ENCODE measurements around the gene SDF2L1.

Gene SDF2L1

DNA sequence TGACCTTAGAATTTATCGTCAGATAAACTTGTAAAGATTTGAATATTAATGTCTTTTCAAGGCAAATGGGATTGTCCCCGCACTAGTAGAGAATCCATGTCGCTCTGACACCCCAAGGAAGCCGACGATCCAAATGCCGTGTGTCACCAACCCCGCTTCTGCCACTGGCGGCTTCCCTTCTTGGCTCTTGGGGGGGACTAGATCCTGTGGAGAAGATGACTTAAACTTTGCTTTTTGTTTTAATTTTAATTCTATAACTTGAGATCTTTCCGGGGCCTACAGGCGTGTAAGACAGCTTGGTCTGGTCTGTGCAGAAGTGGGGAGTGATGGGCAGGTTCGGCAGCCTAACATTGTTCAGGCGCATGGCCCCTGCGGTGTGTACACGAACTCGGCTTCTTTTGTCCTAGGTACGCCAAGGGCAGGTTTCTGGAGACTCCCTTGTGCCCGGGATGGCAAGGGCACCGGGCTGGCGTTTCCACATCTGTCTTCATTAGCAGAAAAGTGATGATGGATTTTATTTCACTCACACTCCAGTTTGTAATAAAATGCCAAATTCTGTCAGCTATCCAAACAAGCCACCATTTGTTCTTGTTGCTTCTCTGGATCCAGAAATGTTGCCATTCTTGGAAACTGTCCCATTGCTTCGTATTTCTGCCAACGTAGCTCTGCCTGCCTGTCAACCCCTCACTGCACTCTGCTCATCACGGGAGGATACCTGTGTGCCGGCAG is 19.0 kb upstream of the SDF2L1 start:
- no peak overlapping the region for H3K27ac ChIP-seq (ENCODE audit: low read depth, low read length)
- no peaks in the 10 kb centered on the region for H3K4me1 ChIP-seq (ENCODE audit: control insufficient read depth, insufficient read depth, low read length, unreplicated experiment)
- no peak overlapping the region for H2AFZ ChIP-seq (ENCODE audit: low read length, unreplicated experiment)
- no peaks in the 10 kb centered on the region for H3K36me3 ChIP-seq (ENCODE audit: insufficient read depth, low read length)
- H3K27me3 ChIP-seq (ENCODE audit: insufficient read depth, low read length), result no peaks in the 10 kb centered on the region
- no peak overlapping the region for H3K4me3 ChIP-seq (ENCODE audit: low read depth, low read length)
- peaks cover 24% of the 10 kb centered on the region for H3K79me2 ChIP-seq (ENCODE audit: control insufficient read depth, insufficient read depth, low read length, unreplicated experiment)

GRCh38 chr22:21623648-21623970 is 18.5 kb upstream of the SDF2L1 start:
- no peaks in the 10 kb centered on the region for H3K4me1 ChIP-seq (ENCODE audit: control insufficient read depth, insufficient read depth, low read length, unreplicated experiment)
- H3K27me3 ChIP-seq (ENCODE audit: insufficient read depth, low read length), result no peaks in the 10 kb centered on the region
- H3K79me2 ChIP-seq (ENCODE audit: control insufficient read depth, insufficient read depth, low read length, unreplicated experiment), result peaks cover 29% of the 10 kb centered on the region
- H2AFZ ChIP-seq (ENCODE audit: low read length, unreplicated experiment), result no peak overlapping the region
- H3K36me3 ChIP-seq (ENCODE audit: insufficient read depth, low read length), result no peaks in the 10 kb centered on the region
- H3K4me3 ChIP-seq (ENCODE audit: low read depth, low read length), result no peak overlapping the region
- H3K27ac ChIP-seq (ENCODE audit: low read depth, low read length), result no peak overlapping the region

- Histone ChIP-seq H3K27ac (ENCODE audit: low read depth, low read length) (no peak overlapping the region), H2AFZ (ENCODE audit: low read length, unreplicated experiment) (no peak overlapping the region), H3K4me3 (ENCODE audit: low read depth, low read length) (no peak overlapping the region), H3K36me3 (ENCODE audit: insufficient read depth, low read length) (no peaks in the 10 kb centered on the region), H3K27me3 (ENCODE audit: insufficient read depth, low read length) (no peaks in the 10 kb centered on the region), H3K79me2 (ENCODE audit: control insufficient read depth, insufficient read depth, low read length, unreplicated experiment) (peaks cover 29% of the 10 kb centered on the region), H3K4me1 (ENCODE audit: control insufficient read depth, insufficient read depth, low read length, unreplicated experiment) (no peaks in the 10 kb centered on the region)
Measured at GRCh38 chr22:21624120-21624879, 17.8 kb upstream of the SDF2L1 start.

DNA sequence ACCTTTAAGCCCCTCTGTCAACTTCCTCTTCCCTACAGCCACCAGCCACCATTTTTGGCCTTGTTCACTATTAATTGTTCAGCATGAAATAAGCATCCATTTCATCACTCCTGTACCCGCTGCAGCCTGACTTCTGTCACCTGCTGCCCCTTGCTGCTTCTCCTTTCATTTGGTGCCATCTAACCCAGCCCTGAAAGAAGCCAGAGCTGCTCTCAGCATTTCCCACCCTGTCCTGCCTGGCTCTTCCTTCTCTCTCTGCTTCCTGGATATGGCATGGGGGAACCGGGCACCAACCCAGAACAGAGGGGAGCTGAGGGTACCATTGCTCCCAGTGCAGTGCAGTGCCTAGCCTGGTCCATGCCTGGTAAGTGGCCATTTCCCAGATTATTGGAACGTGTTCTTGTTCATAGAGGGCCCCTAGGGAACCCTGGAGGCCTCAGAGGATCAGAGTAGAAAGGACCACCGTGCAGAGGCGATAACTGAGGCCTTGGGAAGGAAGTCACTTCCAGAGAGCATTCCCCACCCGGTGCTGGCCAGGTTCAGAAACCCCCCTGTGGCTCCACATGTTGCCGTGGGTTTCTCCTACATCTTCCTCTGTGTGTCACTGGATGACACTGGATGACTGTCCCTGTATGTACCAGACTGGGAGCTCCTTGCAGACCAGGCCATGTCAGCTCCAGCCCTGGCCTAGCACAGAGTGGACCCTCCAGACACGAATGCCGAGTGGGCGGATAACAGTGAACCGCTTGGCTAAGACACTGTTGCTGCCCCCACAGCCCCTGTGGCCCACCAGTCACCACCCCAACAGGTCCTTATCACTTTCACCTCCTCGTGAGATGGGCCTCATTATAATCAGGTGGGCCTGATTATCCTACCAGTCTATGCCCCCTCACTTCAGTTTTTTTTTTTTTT is 17.0 kb upstream of the SDF2L1 start:
- no peak overlapping the region for H3K27ac ChIP-seq (ENCODE audit: low read depth, low read length)
- H3K4me3 ChIP-seq (ENCODE audit: low read depth, low read length), result no peak overlapping the region
- H3K79me2 ChIP-seq (ENCODE audit: control insufficient read depth, insufficient read depth, low read length, unreplicated experiment), result peaks cover 26% of the 10 kb centered on the region
- H2AFZ ChIP-seq (ENCODE audit: low read length, unreplicated experiment), result no peak overlapping the region
- no peaks in the 10 kb centered on the region for H3K4me1 ChIP-seq (ENCODE audit: control insufficient read depth, insufficient read depth, low read length, unreplicated experiment)
- H3K36me3 ChIP-seq (ENCODE audit: insufficient read depth, low read length), result no peaks in the 10 kb centered on the region
- no peaks in the 10 kb centered on the region for H3K27me3 ChIP-seq (ENCODE audit: insufficient read depth, low read length)

- H3K4me1 ChIP-seq (ENCODE audit: control insufficient read depth, insufficient read depth, low read length, unreplicated experiment), result no peaks in the 10 kb centered on the region
- no peaks in the 10 kb centered on the region for H3K36me3 ChIP-seq (ENCODE audit: insufficient read depth, low read length)
- no peaks in the 10 kb centered on the region for H3K27me3 ChIP-seq (ENCODE audit: insufficient read depth, low read length)
- H3K27ac ChIP-seq (ENCODE audit: low read depth, low read length), result no peak overlapping the region
- H3K4me3 ChIP-seq (ENCODE audit: low read depth, low read length), result no peak overlapping the region
- H2AFZ ChIP-seq (ENCODE audit: low read length, unreplicated experiment), result no peak overlapping the region
- peaks cover 24% of the 10 kb centered on the region for H3K79me2 ChIP-seq (ENCODE audit: control insufficient read depth, insufficient read depth, low read length, unreplicated experiment)
Measured at GRCh38 chr22:21626073-21626734, 15.9 kb upstream of the SDF2L1 start.

DNA sequence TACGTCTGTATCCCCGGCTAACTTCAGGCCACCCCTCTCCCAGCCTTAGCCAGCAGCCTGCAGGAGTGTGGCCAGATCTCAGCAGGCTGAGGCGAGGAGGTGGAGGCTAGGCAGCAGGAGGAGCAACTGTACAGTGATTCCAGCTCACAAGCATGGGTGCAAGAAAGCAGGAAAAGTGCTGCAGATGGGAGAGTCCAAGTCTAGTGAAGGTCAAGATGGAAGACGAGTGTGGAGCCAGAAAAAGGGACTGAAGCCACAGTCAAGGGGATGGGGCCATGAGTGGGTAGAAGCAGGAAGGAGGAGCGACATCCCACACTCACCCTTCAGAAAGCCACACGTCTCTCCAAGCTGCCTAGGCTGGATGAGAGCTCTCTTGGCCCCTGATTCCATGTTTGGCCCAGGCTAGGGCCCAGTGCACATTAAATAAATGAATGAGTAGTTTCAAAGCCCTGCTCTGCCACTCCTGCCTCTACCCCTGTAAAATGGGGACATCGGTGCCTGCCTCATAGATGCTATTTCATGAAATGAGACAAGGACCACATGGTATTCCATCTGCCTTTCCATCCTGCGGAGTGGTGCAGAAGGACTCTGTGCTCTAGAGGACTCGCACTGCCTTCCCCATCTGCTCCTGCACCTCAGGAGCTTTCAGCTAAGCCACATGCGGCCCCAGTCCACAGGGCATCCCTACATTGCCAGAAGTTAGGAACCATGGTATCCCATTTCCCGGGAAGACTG is 15.2 kb upstream of the SDF2L1 start:
- H2AFZ ChIP-seq (ENCODE audit: low read length, unreplicated experiment), result no peak overlapping the region
- H3K27ac ChIP-seq (ENCODE audit: low read depth, low read length), result no peak overlapping the region
- H3K4me3 ChIP-seq (ENCODE audit: low read depth, low read length), result no peak overlapping the region
- no peaks in the 10 kb centered on the region for H3K4me1 ChIP-seq (ENCODE audit: control insufficient read depth, insufficient read depth, low read length, unreplicated experiment)
- no peaks in the 10 kb centered on the region for H3K27me3 ChIP-seq (ENCODE audit: insufficient read depth, low read length)
- no peaks in the 10 kb centered on the region for H3K36me3 ChIP-seq (ENCODE audit: insufficient read depth, low read length)
- H3K79me2 ChIP-seq (ENCODE audit: control insufficient read depth, insufficient read depth, low read length, unreplicated experiment), result peaks cover 22% of the 10 kb centered on the region

DNA sequence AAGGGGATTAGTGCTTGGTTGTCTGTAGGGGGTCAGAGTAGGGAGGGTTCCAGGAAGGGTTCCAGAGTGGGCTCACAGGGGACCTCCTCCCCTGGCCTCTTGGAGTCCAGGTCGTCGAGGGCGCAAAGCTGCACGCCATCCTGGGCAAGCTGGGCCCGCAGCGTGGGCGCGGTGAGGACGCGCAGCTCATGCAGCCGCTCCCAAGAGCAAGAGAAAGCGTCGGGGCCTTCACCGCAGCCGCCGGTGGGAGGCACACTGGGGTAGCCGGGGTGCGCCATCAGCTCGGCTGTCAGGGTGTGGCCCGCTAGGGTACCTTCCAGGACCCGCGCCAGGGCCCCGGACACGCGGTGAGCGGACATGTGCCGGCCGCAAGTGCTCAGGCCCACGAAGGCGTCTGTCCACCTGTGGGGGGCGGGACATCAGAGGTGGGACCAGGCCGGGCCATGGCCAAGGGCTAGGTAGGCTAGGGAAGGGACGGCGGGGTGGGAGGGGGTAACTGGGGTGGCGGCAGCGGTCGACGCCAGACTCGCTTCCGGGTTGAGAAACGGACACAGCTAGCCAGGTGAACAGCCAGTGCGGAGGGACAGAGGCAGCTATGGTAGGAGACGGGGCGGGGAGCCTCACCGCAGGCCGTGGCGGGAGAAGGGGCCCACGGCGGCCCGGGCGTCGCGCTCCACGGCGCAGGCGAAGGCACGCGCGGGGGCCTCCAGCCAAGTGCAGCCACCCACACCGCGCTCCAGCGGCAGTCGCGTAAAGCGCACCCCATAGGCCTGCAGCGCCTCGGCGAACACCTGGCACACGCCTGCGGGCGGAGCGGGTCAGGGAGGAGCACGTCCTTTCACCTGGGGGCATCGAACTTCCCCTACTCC is 13.5 kb upstream of the SDF2L1 start:
- Histone ChIP-seq H3K27ac (ENCODE audit: low read depth, low read length) (no peak overlapping the region), H3K4me1 (ENCODE audit: control insufficient read depth, insufficient read depth, low read length, unreplicated experiment) (no peaks in the 10 kb centered on the region), H3K4me3 (ENCODE audit: low read depth, low read length) (peak overlapping the region; percentile 99), H3K79me2 (ENCODE audit: control insufficient read depth, insufficient read depth, low read length, unreplicated experiment) (peaks cover 22% of the 10 kb centered on the region), H2AFZ (ENCODE audit: low read length, unreplicated experiment) (no peak overlapping the region), H3K36me3 (ENCODE audit: insufficient read depth, low read length) (no peaks in the 10 kb centered on the region), H3K27me3 (ENCODE audit: insufficient read depth, low read length) (no peaks in the 10 kb centered on the region)

GRCh38 chr22:21629255-21630149 is 12.6 kb upstream of the SDF2L1 start, which contains the start of gene YDJC:
Gene YDJC (minus strand): TSS chr22:21630022. CDS start chr22:21630014, 8 bp downstream.
- H3K27ac ChIP-seq (ENCODE audit: low read depth, low read length), result peak within 1 kb of the TSS; percentile 63
- H3K4me1 ChIP-seq (ENCODE audit: control insufficient read depth, insufficient read depth, low read length, unreplicated experiment), result no peaks in the 10 kb centered on the region
- peaks cover 20% of the 10 kb centered on the region for H3K79me2 ChIP-seq (ENCODE audit: control insufficient read depth, insufficient read depth, low read length, unreplicated experiment)
- peak within 1 kb of the TSS; percentile 75 for H2AFZ ChIP-seq (ENCODE audit: low read length, unreplicated experiment)
- peak within 1 kb of the TSS; percentile 99 for H3K4me3 ChIP-seq (ENCODE audit: low read depth, low read length)
- H3K27me3 ChIP-seq (ENCODE audit: insufficient read depth, low read length), result no peaks in the 10 kb centered on the region
- no peaks in the 10 kb centered on the region for H3K36me3 ChIP-seq (ENCODE audit: insufficient read depth, low read length)
